Parathyroid adenoma (tissue), 2 donors: ENCODE measurements around the gene SPEF2.
"Not testable (repeated sequence)": the region's sequence is repeated elsewhere in the genome, so short reads cannot be mapped to it uniquely, and the experiment has no call there.

Experiments used
- H2AFZ ChIP-seq: fragments of 300-600 bp; sonication (generic); one replicate; pipeline ENCODE4 v1.7.0; 2017; ENCODE audit warnings: antibody characterized with exemption, mild to moderate bottlenecking
- H3K27ac ChIP-seq: fragments of 300-600 bp; sonication (generic); one replicate; pipeline ENCODE4 v1.7.0; 2017
- H3K27me3 ChIP-seq: fragments of 300-600 bp; sonication (generic); one replicate; pipeline ENCODE4 v1.7.0; 2017; ENCODE audit warnings: low read length; ENCODE audit not compliant: control insufficient read depth, insufficient read depth
- H3K36me3 ChIP-seq: fragments of 300-600 bp; sonication (generic); one replicate; pipeline ENCODE4 v1.7.0; 2017; ENCODE audit warnings: low read length; ENCODE audit not compliant: control insufficient read depth, insufficient read depth
- H3K4me1 ChIP-seq: fragments of 300-600 bp; sonication (generic); one replicate; pipeline ENCODE4 v1.7.0; 2017; ENCODE audit warnings: control low read depth
- H3K4me2 ChIP-seq: fragments of 300-600 bp; sonication (generic); one replicate; pipeline ENCODE4 v1.7.0; 2017; ENCODE audit warnings: low read length
- H3K4me3 ChIP-seq: fragments of 300-600 bp; sonication (generic); one replicate; pipeline ENCODE4 v1.7.0; 2017; ENCODE audit warnings: low read depth, low read length
- H3K79me2 ChIP-seq: fragments of 300-600 bp; sonication (generic); one replicate; pipeline ENCODE4 v1.7.0; 2017; ENCODE audit warnings: control low read depth
- H3K9ac ChIP-seq: fragments of 300-600 bp; sonication (generic); one replicate; pipeline ENCODE4 v1.7.0; 2017; ENCODE audit warnings: mild to moderate bottlenecking
- H3K9me3 ChIP-seq: fragments of 300-600 bp; sonication (generic); one replicate; pipeline ENCODE4 v1.7.0; 2017; ENCODE audit warnings: low read length; ENCODE audit not compliant: control insufficient read depth
- TF ChIP-seq, protein P1 (sequence below): fragments of 300-600 bp; sonication (generic); IDR thresholded peaks from one replicate; pipeline ENCODE4 v1.7.0; 2017; ENCODE audit warnings: antibody characterized with exemption, mild to moderate bottlenecking
- donor health status: primary hyperparathyroidism.

Gene SPEF2

DNA sequence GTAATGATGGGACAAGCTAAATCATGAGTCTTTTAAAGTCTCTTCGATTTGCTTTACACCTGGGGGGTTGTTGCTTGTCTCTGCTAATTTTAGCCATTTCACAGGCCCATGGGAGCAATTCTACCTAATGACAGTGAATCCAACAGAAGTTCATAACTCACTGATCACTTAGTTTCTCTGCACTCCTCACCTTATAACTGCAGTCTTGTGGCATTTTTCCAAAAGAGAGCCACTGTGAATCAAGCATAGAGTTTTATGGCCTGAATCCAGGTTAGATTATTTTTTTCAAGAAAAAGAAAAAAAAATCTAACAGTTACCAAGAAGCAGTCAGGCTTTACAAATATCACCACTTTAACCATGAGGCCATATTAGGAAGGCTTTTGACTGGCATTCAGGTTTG, 237.5 kb downstream of the SPEF2 start:
- Histone ChIP-seq H2AFZ (no peak overlapping the region), H3K27ac (no peak overlapping the region), H3K27me3 (no peaks in the 10 kb centered on the region), H3K4me3 (no peak overlapping the region), H3K4me1 (peaks cover 13% of the 10 kb centered on the region), H3K4me2 (no peak overlapping the region), H3K9ac (no peak overlapping the region), H3K9me3 (no peaks in the 10 kb centered on the region), H3K79me2 (no peaks in the 10 kb centered on the region), H3K36me3 (no peaks in the 10 kb centered on the region)
- TF ChIP-seq, protein P1, sequence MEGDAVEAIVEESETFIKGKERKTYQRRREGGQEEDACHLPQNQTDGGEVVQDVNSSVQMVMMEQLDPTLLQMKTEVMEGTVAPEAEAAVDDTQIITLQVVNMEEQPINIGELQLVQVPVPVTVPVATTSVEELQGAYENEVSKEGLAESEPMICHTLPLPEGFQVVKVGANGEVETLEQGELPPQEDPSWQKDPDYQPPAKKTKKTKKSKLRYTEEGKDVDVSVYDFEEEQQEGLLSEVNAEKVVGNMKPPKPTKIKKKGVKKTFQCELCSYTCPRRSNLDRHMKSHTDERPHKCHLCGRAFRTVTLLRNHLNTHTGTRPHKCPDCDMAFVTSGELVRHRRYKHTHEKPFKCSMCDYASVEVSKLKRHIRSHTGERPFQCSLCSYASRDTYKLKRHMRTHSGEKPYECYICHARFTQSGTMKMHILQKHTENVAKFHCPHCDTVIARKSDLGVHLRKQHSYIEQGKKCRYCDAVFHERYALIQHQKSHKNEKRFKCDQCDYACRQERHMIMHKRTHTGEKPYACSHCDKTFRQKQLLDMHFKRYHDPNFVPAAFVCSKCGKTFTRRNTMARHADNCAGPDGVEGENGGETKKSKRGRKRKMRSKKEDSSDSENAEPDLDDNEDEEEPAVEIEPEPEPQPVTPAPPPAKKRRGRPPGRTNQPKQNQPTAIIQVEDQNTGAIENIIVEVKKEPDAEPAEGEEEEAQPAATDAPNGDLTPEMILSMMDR = no peak

DNA sequence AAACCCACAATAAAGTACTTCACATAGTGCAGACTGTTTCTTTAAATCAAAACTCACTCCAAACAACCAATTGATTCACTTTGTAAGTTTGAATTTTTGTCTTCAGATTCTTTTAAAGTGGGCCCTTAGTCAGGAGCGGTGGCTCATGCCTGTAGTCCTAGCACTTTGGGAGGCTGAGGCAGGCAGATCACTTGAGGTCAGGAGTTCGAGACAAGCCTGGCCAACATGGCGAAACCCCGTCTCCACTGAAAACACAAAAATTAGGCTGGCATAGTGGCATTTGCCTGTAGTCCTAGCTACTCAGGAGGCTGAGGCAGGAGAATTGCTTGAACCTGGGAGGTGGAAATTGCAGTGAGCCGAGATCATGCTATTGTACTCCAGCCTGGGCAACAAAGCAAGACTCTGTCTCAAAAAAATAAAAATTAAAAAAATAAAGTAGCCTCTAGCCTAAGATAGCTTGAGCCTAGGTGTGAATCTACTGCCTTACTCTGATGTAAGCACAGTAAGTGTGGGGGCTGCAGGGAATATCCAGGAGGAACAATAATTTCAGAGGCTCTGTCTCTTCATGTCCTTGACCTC, 238.6 kb downstream of the SPEF2 start:
- not testable (repeated sequence) for H3K4me2 ChIP-seq, H3K9me3 ChIP-seq, H2AFZ ChIP-seq, H3K27me3 ChIP-seq, H3K79me2 ChIP-seq, H3K36me3 ChIP-seq, H3K27ac ChIP-seq, H3K9ac ChIP-seq, H3K4me3 ChIP-seq
- H3K4me1 ChIP-seq = peaks cover 13% of the 10 kb centered on the region

DNA sequence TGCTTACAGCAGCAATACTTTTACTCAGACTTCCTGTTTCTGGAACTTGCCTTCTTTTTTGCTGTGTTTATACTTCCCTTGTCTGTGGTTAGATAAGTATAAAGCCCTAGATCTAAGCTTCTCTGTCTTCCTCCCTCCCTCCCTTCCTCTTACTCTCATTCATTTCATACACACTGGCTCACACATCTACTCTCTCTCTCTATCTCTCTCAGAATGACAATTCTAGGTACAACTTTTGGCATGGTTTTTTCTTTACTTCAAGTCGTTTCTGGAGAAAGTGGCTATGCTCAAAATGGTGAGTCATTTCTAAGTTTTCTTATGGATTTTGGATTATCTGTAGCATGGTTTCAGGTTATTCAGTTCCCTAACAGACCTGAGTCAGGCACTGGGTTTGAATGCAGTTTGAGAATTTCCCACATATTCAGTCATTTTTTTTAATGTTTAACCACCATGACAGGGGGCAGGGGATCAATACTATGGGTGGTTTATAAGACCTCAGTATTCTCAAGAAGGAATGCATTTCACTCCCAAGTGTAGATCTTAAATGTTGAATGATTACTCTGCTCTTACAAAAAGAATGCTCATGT, 239.2 kb downstream of the SPEF2 start, which contains the start of gene IL7R:
TSS of gene IL7R (plus strand) at position 127 of the 587 bp plus-strand sequence. CDS start at position 214, 87 bp downstream.
- H2AFZ ChIP-seq = no peak within 1 kb of the TSS
- TF ChIP-seq, protein P1 = no peak
- no peak within 1 kb of the TSS for H3K4me3 ChIP-seq
- H3K4me1 ChIP-seq = peaks cover 13% of the 10 kb centered on the region
- H3K9me3 ChIP-seq = no peaks in the 10 kb centered on the region
- H3K4me2 ChIP-seq = no peak within 1 kb of the TSS
- H3K36me3 ChIP-seq = no peaks in the 10 kb centered on the region
- no peak within 1 kb of the TSS for H3K9ac ChIP-seq
- H3K79me2 ChIP-seq = no peaks in the 10 kb centered on the region
- no peaks in the 10 kb centered on the region for H3K27me3 ChIP-seq
- H3K27ac ChIP-seq = no peak within 1 kb of the TSS

DNA sequence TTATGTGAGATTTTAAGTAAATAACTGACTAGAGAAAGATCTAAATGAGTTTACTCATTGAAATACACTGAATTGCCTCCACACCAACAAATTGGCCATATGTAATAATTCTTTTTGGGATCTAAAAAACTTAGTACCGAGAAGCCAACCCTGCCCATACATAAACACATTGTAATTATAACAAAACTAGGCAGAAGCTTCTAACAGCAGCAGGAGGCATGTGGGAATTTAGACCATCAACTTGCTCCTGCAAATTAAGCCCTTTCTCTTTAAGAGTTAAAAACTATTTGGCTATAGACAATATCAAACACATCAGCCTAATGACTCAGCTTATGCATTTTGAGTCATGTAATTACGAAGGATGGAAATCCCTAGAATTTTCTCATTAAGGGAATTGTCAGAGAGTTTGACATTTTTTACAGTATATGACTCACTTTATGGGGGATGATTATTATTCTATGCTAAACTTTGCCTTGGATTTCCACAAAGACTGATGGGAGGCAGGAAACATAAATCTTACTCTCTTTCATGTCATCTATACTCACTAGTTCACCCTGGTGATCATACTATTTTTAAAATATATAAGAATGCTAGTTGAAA, 240.0 kb downstream of the SPEF2 start:
- TF ChIP-seq, protein P1 = no peak
- Histone ChIP-seq H3K27ac (no peak overlapping the region), H3K9me3 (no peaks in the 10 kb centered on the region), H3K79me2 (no peaks in the 10 kb centered on the region), H3K27me3 (no peaks in the 10 kb centered on the region), H3K9ac (no peak overlapping the region), H2AFZ (no peak overlapping the region), H3K4me3 (no peak overlapping the region), H3K4me1 (peaks cover 13% of the 10 kb centered on the region), H3K4me2 (no peak overlapping the region), H3K36me3 (no peaks in the 10 kb centered on the region)

DNA sequence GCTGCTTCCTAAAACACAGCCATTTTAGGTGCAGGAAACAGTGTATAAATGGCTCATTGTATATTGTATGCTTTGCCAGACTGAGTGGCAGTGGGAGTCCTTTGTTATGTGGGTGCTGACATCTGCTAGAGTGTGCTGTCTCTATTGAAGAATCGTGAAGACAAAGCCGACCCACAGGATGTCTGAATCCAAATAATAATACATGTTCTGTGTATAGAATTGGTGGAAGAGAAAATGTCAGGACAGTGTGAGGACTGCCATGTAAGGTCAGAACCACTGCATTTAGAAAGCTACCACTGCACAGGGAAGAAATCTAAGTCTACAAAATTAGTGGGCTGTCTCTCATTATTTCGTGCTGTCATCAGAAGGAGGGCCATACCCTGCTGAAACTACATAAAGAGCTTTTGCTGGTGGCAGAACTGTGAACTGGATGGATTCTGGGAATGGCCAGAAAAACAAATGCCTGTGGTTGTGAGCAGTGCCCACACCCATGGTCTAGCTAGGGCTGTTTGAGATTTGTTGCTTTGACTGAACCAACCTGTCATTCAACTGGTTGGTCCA, 241.5 kb downstream of the SPEF2 start:
- Histone ChIP-seq H3K27me3 (no peaks in the 10 kb centered on the region), H3K27ac (no peak overlapping the region), H3K9me3 (no peaks in the 10 kb centered on the region), H3K9ac (no peak overlapping the region), H3K79me2 (no peaks in the 10 kb centered on the region), H3K4me3 (no peak overlapping the region), H3K4me2 (no peak overlapping the region), H2AFZ (no peak overlapping the region), H3K36me3 (no peaks in the 10 kb centered on the region), H3K4me1 (peaks cover 8% of the 10 kb centered on the region)
- TF ChIP-seq, protein P1 = no peak
